A549 (cell line): ENCODE data around the gene ARTN. TPM values are rescaled to one million over a fixed set of nuclear protein-coding genes. Genes with fewer than 3 reads are reported as not detected.

Source experiments
- ATAC-seq, 2 experiments: fragments of 200-7000 bp in 1 of 2; fragments of >200 bp in 1 of 2; cut with Nextera tagmentation in 1 of 2; cut with Tn5 transposase in 1 of 2; 3 replicates each; pipeline versions ENCODE4 v1.8.0 to v1.9.1; 2018 to 2020; ENCODE audit warnings: mild to moderate bottlenecking in 1 of 2, moderate library complexity in 1 of 2
- CTCF ChIA-PET: fragments of 300-600 bp; sonication (Branson Sonifier 250); formaldehyde crosslinking; extraction: SDS; loops from one replicate; lab custom pipeline; 2021; ENCODE audit warnings: antibody characterized with exemption, inconsistent platforms; lab: Yijun Ruan, JAX
- POLR2A ChIA-PET: fragments of 350-600 bp; formaldehyde crosslinking; extraction: SDS; loops from one replicate; lab custom pipeline; 2021; ENCODE audit warnings: antibody characterized with exemption, inconsistent platforms; lab: Yijun Ruan, JAX
- DNase-seq, 2 experiments: peaks; one replicate each; pipeline versions ENCODE4 v3.0.0 to v3.0.0-alpha.2; 2011 to 2016; ENCODE audit warnings: low read depth in 1 of 2, low spot score in 1 of 2
- FAIRE-seq: peaks from 2 replicates; lab custom pipeline; 2011; peaks lifted over from hg19 to GRCh38; lab: Jason Lieb, UNC
- H3K27ac ChIP-seq, 2 experiments: fragments of >200 bp; sonication (Bioruptor Twin); formaldehyde crosslinking; 3 replicates each; pipeline ENCODE4 v1.5.1; 2016 to 2017
- H3K4me1 ChIP-seq: fragments of >200 bp; sonication (Bioruptor Twin); formaldehyde crosslinking; 3 replicates; pipeline ENCODE4 v1.6.1; 2016
- H3K4me2 ChIP-seq: fragments of >200 bp; sonication (Bioruptor Twin); formaldehyde crosslinking; 3 replicates; pipeline ENCODE4 v1.6.1; 2016
- H3K4me3 ChIP-seq: fragments of >200 bp; sonication (Bioruptor Twin); formaldehyde crosslinking; 3 replicates; pipeline ENCODE4 v1.5.1; 2016
- H3K9me3 ChIP-seq: fragments of >200 bp; sonication (Bioruptor Twin); formaldehyde crosslinking; 3 replicates; pipeline ENCODE4 v1.6.1; 2016
- CBX2 ChIP-seq: fragments of 200-600 bp; sonication (generic); IDR thresholded peaks from 2 replicates; pipeline ENCODE4 v1.6.1; 2016; ENCODE audit warnings: low read depth, mild to moderate bottlenecking, borderline replicate concordance
- CEBPB ChIP-seq, 2 experiments: fragments of >200 bp in 1 of 2; sonication (Bioruptor Twin) in 1 of 2; formaldehyde crosslinking in 1 of 2; IDR thresholded peaks; 2 replicates each; pipeline ENCODE4 v1.6.1; 2012 to 2016
- CHD2 ChIP-seq: fragments of 150-350 bp; IDR thresholded peaks from 2 replicates; pipeline ENCODE4 v1.6.1; 2014; ENCODE audit warnings: low read length; ENCODE audit not compliant: partially characterized antibody
- CHD4 ChIP-seq: fragments of 200-600 bp; sonication (generic); IDR thresholded peaks from 2 replicates; pipeline ENCODE4 v1.6.1; 2016; ENCODE audit warnings: antibody characterized with exemption, mild to moderate bottlenecking, borderline replicate concordance
- E2F6 ChIP-seq: IDR thresholded peaks from 2 replicates; pipeline ENCODE4 v1.6.1; 2012; ENCODE audit warnings: low read depth, borderline replicate concordance
- EHMT2 ChIP-seq: fragments of 200-600 bp; sonication (generic); IDR thresholded peaks from 2 replicates; pipeline ENCODE4 v1.6.1; 2016; ENCODE audit warnings: antibody characterized with exemption, low read depth, mild to moderate bottlenecking, moderate library complexity
- EP300 ChIP-seq, 2 experiments: fragments of >200 bp; sonication (Bioruptor Twin); formaldehyde crosslinking; IDR thresholded peaks; 2 replicates in 1 of 2; 3 replicates in 1 of 2; pipeline ENCODE4 v1.6.1; 2016 to 2017
- ESRRA ChIP-seq: fragments of 150-350 bp; IDR thresholded peaks from 2 replicates; pipeline ENCODE4 v1.6.1; 2014; ENCODE audit warnings: mild to moderate bottlenecking, low read length, borderline replicate concordance
- FOSL2 ChIP-seq, 2 experiments: fragments of 450-650 bp in 1 of 2; fragments of >200 bp in 1 of 2; sonication (Bioruptor Twin) in 1 of 2; formaldehyde crosslinking; IDR thresholded peaks; 2 replicates each; pipeline versions ENCODE4 v1.5.0 to v1.6.1; 2016 to 2020; ENCODE audit warnings: mild to moderate bottlenecking in 1 of 2, moderate library complexity in 1 of 2
- HOXA7 ChIP-seq: fragments of 250-450 bp; sonication (Bioruptor Pico); IDR thresholded peaks from 2 replicates; pipeline ENCODE4 v1.5.0; 2020; ENCODE audit warnings: mild to moderate bottlenecking, moderate library complexity
- HOXB13 ChIP-seq: fragments of 250-450 bp; sonication (Bioruptor Pico); IDR thresholded peaks from 2 replicates; pipeline ENCODE4 v1.5.0; 2020; ENCODE audit warnings: low read depth, mild to moderate bottlenecking, moderate library complexity
- JUN ChIP-seq, 2 experiments: fragments of >200 bp; sonication (Bioruptor Twin); formaldehyde crosslinking; IDR thresholded peaks; 2 replicates in 1 of 2; 3 replicates in 1 of 2; pipeline ENCODE4 v1.6.1; 2016 to 2017
- KDM1A ChIP-seq: fragments of 200-600 bp; sonication (generic); IDR thresholded peaks from 2 replicates; pipeline ENCODE4 v1.6.1; 2016; ENCODE audit warnings: low read depth, mild to moderate bottlenecking
- MAZ ChIP-seq: fragments of 150-350 bp; IDR thresholded peaks from 2 replicates; pipeline ENCODE4 v1.6.1; 2014; ENCODE audit warnings: antibody characterized with exemption, low read depth, low read length, borderline replicate concordance
- NFE2L2 ChIP-seq: fragments of 150-350 bp; conservative IDR thresholded peaks from 2 replicates; pipeline ENCODE4 v1.6.1; 2014; ENCODE audit warnings: low read length
- PHF8 ChIP-seq: fragments of 200-600 bp; sonication (generic); IDR thresholded peaks from 2 replicates; pipeline ENCODE4 v1.6.1; 2016; ENCODE audit warnings: low read depth, mild to moderate bottlenecking, antibody characterized with exemption, moderate library complexity, borderline replicate concordance
- POLR2AphosphoS2 ChIP-seq: conservative IDR thresholded peaks from 2 replicates; pipeline ENCODE4 v1.6.1; 2012; ENCODE audit warnings: low read length, improper control_type of control experiment, inconsistent platforms
- REST ChIP-seq: fragments of 200-600 bp; sonication (generic); IDR thresholded peaks from 2 replicates; pipeline ENCODE4 v1.6.1; 2016; ENCODE audit warnings: antibody characterized with exemption, mild to moderate bottlenecking, moderate library complexity
- RFX5 ChIP-seq: fragments of 450-650 bp; IDR thresholded peaks from 2 replicates; pipeline ENCODE4 v1.7.1; 2014; ENCODE audit warnings: antibody characterized with exemption, mild to moderate bottlenecking, moderate library complexity
- RNF2 ChIP-seq: fragments of 200-600 bp; sonication (generic); IDR thresholded peaks from 2 replicates; pipeline ENCODE4 v1.6.1; 2016; ENCODE audit warnings: low read depth, mild to moderate bottlenecking, antibody characterized with exemption, moderate library complexity, borderline replicate concordance
- SREBF2 ChIP-seq: fragments of 450-650 bp; IDR thresholded peaks from 2 replicates; pipeline ENCODE4 v1.6.1; 2014; ENCODE audit warnings: mild to moderate bottlenecking, moderate library complexity
- ZFP36 ChIP-seq: fragments of 450-650 bp; IDR thresholded peaks from 2 replicates; pipeline ENCODE4 v1.6.1; 2014; ENCODE audit warnings: borderline replicate concordance; ENCODE audit not compliant: partially characterized antibody
- ZSCAN20 ChIP-seq: fragments of 250-450 bp; sonication (Bioruptor Pico); IDR thresholded peaks from 2 replicates; pipeline ENCODE4 v1.8.0; 2022; ENCODE audit warnings: mild to moderate bottlenecking, moderate library complexity
- WGBS: methylation state at CpG from one replicate; pipeline ENCODE4 v1.1.6; 2017; ENCODE audit errors: missing lambda C conversion rate; 5-methylcytosine and 5-hydroxymethylcytosine counted together
- polyA plus RNA-seq, 4 experiments: library from polyadenylated mRNA; depleted of rRNA in 3 of 4; stranded (reverse); fragments of >200 nt; fragmentation: RNase III in 1 of 4; extraction: RNeasy Plus Mini Kit Qiagen cat#74134 plus additional on column Dnase treatment in 1 of 4; gene quantifications; 2 replicates in 3 of 4; 3 replicates in 1 of 4; pipeline ENCODE4 v1.2.3, GENCODE V29; 2011 to 2017
- TF ChIP-seq, protein P1 (sequence below): fragments of 450-650 bp; IDR thresholded peaks from 2 replicates; pipeline ENCODE4 v1.6.1; 2014; ENCODE audit warnings: antibody characterized with exemption
- TF ChIP-seq, protein P2 (sequence below): fragments of >200 bp; sonication (Bioruptor Twin); formaldehyde crosslinking; IDR thresholded peaks from 3 replicates; pipeline ENCODE4 v1.6.1; 2016

The ARTN gene
- polyA plus RNA-seq, 2 of the 4 experiments (the other 2 are of a cell fraction) = 0.21 to 0.53 TPM

DNA sequence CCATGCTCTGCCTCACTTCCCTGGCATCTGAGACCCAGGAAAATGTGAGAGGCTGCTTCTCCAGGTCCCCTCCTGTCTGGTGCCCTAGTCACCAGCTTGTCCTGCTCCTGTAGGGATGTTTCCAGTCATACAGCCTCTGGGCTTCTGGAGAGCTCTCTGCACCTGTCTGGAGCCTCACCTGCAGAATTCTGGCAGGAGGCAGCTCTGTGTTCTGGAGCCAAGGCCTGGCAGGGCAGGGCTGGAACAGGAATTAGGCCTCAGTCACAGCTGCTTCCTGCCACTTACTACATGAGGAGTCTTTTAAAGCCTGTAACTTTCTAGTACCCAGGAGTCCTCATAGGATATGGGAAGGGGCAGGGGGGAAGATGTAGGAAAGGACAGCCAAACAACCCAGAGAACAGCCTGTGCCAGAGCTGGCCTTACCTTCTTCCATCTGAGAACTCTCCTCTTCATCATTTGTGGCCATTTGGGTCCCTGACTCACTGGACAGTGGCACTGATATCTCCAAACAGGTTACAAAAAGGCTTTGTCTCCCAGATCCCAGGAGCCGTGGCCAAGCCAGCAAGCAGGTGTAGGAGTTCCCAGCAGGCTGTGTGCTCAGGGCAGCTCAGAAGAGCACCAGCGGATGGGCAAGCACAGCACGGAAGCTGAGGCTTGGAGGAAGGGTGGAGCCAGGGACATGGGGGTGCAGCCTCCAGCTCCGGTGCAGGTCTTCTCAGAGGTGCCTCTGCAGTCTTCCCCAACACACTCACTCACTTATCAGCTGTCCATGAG, 31.4 kb upstream of the ARTN start:
- TF ChIP-seq RFX5 = no peak
- no peak for TF ChIP-seq ZSCAN20
- no peak for TF ChIP-seq NFE2L2
- TF ChIP-seq CHD2 = no peak
- DNase-seq (no peak), ATAC-seq (no peak), FAIRE-seq (no peak)
- H3K4me3 ChIP-seq = no peak overlapping the region
- 100% methylated on average over 3 of the region's 4 CpGs for WGBS
- ChIA-PET CTCF (interaction anchor here (0.9 kb wide), 1 partner anchor 10 kb away, joined by 3 read pairs; no protein-coding TSS in a partner anchor), POLR2A (no interaction called here)
- H3K4me2 ChIP-seq = no peak overlapping the region
- no peak overlapping the region for H3K27ac ChIP-seq
- no peaks in the 10 kb centered on the region for H3K4me1 ChIP-seq
- H3K9me3 ChIP-seq = no peaks in the 10 kb centered on the region

DNA sequence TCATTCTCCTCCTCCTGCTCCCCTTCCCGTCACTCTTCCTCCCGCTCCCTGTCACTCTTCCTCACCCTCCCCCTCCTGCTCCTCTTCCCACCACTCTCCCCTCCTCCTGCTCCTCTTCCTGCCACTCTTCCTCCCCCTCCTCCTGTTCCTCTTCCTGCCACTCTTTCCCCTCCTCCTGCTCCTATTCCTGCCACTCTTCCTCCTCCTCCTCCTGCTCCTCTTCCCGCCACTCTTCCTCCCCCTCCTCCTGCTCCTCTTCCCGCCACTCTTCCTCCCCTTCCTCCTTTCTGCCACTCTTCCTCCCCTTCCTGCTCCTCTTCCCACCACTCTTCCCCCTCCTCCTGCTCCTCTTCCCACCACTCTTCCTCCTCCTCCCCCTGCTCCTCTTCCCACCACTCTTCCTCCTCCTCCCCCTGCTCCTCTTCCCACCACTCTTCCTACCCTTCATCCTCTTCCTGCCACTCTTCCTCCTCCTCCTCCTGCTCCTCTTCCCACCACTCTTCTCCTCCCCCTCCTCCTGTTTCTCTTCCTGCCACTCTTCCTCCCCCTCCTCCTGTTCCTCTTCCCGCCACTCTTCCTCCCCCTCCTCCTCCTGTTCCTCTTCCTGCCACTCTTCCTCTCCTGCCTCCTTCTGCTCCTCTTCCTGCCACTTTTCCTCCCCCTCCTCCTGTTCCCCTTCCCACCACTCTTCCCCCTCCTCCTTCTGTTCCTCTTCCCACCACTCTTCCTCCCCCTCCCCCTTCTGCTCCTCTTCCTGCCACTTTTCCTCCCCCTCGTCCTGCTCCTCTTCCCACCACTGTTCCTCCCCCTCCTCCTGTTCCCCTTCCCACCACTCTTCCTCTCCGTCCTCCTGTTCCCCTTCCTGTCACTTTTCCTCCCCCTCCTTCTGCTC, 28.7 kb upstream of the ARTN start:
- no peak overlapping the region for H3K4me3 ChIP-seq
- H3K9me3 ChIP-seq = no peaks in the 10 kb centered on the region
- H3K27ac ChIP-seq = no peak overlapping the region
- FAIRE-seq (no peak), ATAC-seq (no peak), DNase-seq (no peak)
- TF ChIP-seq ZFP36 (no peak), EP300 (IDR thresholded peaks at IDR 0.05) (no peak), CBX2 (no peak), SREBF2 (no peak), NFE2L2 (no peak), RNF2 (no peak), REST (no peak), FOSL2 (IDR thresholded peaks at IDR 0.05) (no peak), FOSL2 (CRISPR knock-in tag; IDR thresholded peaks at IDR 0.05) (no peak), EHMT2 (no peak), E2F6 (no peak), HOXA7 (CRISPR knock-in tag) (no peak)
- TF ChIP-seq, protein P1, sequence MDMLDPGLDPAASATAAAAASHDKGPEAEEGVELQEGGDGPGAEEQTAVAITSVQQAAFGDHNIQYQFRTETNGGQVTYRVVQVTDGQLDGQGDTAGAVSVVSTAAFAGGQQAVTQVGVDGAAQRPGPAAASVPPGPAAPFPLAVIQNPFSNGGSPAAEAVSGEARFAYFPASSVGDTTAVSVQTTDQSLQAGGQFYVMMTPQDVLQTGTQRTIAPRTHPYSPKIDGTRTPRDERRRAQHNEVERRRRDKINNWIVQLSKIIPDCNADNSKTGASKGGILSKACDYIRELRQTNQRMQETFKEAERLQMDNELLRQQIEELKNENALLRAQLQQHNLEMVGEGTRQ = no peak
- 64% methylated on average over 4 of the region's 7 CpGs for WGBS
- H3K4me1 ChIP-seq = no peaks in the 10 kb centered on the region
- ChIA-PET POLR2A (no interaction called here), CTCF (no interaction called here)
- no peak overlapping the region for H3K4me2 ChIP-seq

DNA sequence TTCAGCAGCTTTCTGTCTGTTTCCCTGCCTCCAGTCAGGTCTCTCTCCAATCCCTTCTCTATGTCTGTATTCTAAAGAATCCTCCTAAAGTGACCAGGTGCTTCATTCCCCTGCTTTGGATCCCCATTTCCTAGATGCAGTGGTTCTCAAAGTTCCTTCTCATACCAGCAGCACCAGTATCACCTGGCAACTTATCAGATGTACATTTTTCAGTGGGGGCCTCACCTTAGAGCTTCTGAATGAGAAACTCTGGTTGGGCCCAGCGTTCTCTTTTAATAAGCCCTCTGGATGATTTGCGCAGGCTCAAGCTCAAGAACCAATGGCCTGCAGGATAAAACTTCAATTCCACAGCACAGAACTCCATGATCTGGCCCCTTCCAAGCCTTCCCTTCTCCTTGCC, 25.4 kb upstream of the ARTN start:
- POLR2A ChIA-PET = no interaction called here
- 96% methylated on average over 2 of the region's 2 CpGs for WGBS
- no peak for FAIRE-seq
- TF ChIP-seq HOXB13 = no peak
- TF ChIP-seq CHD4 = no peak
- TF ChIP-seq ESRRA = no peak
- TF ChIP-seq KDM1A = no peak
- no peak for TF ChIP-seq PHF8
- TF ChIP-seq CEBPB (IDR thresholded peaks at IDR 0.05) = no peak
- TF ChIP-seq JUN (IDR thresholded peaks at IDR 0.05) = no peak
- TF ChIP-seq MAZ = no peak
- TF ChIP-seq, protein P2, sequence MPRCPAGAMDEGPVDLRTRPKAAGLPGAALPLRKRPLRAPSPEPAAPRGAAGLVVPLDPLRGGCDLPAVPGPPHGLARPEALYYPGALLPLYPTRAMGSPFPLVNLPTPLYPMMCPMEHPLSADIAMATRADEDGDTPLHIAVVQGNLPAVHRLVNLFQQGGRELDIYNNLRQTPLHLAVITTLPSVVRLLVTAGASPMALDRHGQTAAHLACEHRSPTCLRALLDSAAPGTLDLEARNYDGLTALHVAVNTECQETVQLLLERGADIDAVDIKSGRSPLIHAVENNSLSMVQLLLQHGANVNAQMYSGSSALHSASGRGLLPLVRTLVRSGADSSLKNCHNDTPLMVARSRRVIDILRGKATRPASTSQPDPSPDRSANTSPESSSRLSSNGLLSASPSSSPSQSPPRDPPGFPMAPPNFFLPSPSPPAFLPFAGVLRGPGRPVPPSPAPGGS = no peak
- no peak for TF ChIP-seq POLR2AphosphoS2

More for the DNA sequence above, 25.4 kb upstream of the ARTN start:
- DNase-seq = no peak
- CTCF ChIA-PET = interaction anchor here (0.7 to 1.8 kb wide), 3 partner anchors 10 to 210 kb away, joined by 5 to 10 read pairs (median 8); partner anchors contain the start of gene KLF17
- Histone ChIP-seq H3K27ac (no peak overlapping the region), H3K4me3 (no peak overlapping the region), H3K9me3 (no peaks in the 10 kb centered on the region), H3K4me2 (no peak overlapping the region), H3K4me1 (no peaks in the 10 kb centered on the region)
- ATAC-seq = no peak
